GM12878 (cell line): ENCODE measurements around the gene PLCB4. TPM values are rescaled to one million over a fixed set of nuclear protein-coding genes. Genes with fewer than 3 reads are reported as not detected.
A peak's percentile ranks its signal among the peaks of the same experiment; 100 is the strongest.

ENCODE experiments used
- ATAC-seq: fragments of 200-7000 bp; cut with Tn5 transposase; 3 replicates; pipeline ENCODE4 v1.9.1; 2020; ENCODE audit warnings: mild to moderate bottlenecking, moderate library complexity
- Bru-seq: library from RNA; stranded (reverse); fragments of 400-500 nt; gene quantifications from one replicate; lab custom pipeline; 2021; lab: Mats Ljungman, UMichigan
- BruChase-seq, 2 experiments: library from RNA; stranded (reverse); fragments of 400-500 nt; gene quantifications; one replicate each; lab custom pipeline; 2021; lab: Mats Ljungman, UMichigan
- BruUV-seq: library from RNA; stranded (reverse); fragments of 400-500 nt; replicated peaks from 2 replicates; lab custom pipeline; 2021; lab: Mats Ljungman, UMichigan
- CTCF ChIA-PET: fragments of 300-600 bp; sonication (Branson Sonifier 250); formaldehyde crosslinking; extraction: SDS; loops from one replicate; lab custom pipeline; 2021; ENCODE audit warnings: inconsistent platforms; lab: Yijun Ruan, JAX
- POLR2A ChIA-PET: fragments of 350-600 bp; formaldehyde crosslinking; extraction: SDS; loops from one replicate; lab custom pipeline; 2021; ENCODE audit warnings: inconsistent platforms; lab: Charles Lee
- RAD21 ChIA-PET: fragments of 300-600 bp; sonication (Branson Sonifier 250); formaldehyde crosslinking; loops from one replicate; lab custom pipeline; 2023; ENCODE audit warnings: antibody characterized with exemption; ENCODE audit not compliant: unreplicated experiment; lab: Charles Lee
- SMC1A ChIA-PET: fragments of 300-600 bp; sonication (Branson Sonifier 250); formaldehyde crosslinking; loops from one replicate; lab custom pipeline; 2023; ENCODE audit not compliant: unreplicated experiment, uncharacterized antibody; lab: Charles Lee
- DNase-seq: peaks from one replicate; pipeline ENCODE4 v3.0.0-alpha.2; 2011; ENCODE audit warnings: low read depth, low spot score
- FAIRE-seq: peaks from 3 replicates; lab custom pipeline; 2011; peaks lifted over from hg19 to GRCh38; lab: Jason Lieb, UNC
- H2AFZ ChIP-seq: 2 replicates; pipeline ENCODE4 v1.6.0; 2011; ENCODE audit warnings: low read depth, low read length, control low read depth; ENCODE audit not compliant: control insufficient read depth
- H3K27ac ChIP-seq: 2 replicates; pipeline ENCODE4 v1.5.1; 2011; ENCODE audit warnings: control low read depth; ENCODE audit not compliant: control insufficient read depth, insufficient read depth
- H3K27me3 ChIP-seq, 2 experiments: replicated peaks in 1 of 2; 2 replicates each; pipeline versions ENCODE4 v1.6.0 to v1.6.1; 2011; ENCODE audit warnings: low read length in 1 of 2; ENCODE audit not compliant: control insufficient read depth in 2 of 2, insufficient read depth in 2 of 2
- H3K36me3 ChIP-seq, 2 experiments: 2 replicates each; pipeline ENCODE4 v1.5.1; 2011; ENCODE audit warnings: low read length in 1 of 2; ENCODE audit not compliant: control insufficient read depth in 2 of 2, insufficient read depth in 2 of 2
- H3K4me1 ChIP-seq: 2 replicates; pipeline ENCODE4 v1.6.1; 2011; ENCODE audit warnings: mild to moderate bottlenecking, low read length, moderate library complexity, mixed read lengths; ENCODE audit not compliant: control insufficient read depth, insufficient read depth
- H3K4me2 ChIP-seq: 2 replicates; pipeline ENCODE4 v1.6.0; 2011; ENCODE audit warnings: control low read depth; ENCODE audit not compliant: control insufficient read depth, insufficient read depth
- H3K4me3 ChIP-seq: fragments of 200-600 bp; sonication (generic); 2 replicates; pipeline ENCODE4 v1.5.1; 2016
- H3K79me2 ChIP-seq: 2 replicates; pipeline ENCODE4 v1.6.0; 2011; ENCODE audit warnings: low read length; ENCODE audit not compliant: control insufficient read depth, insufficient read depth
- H3K9ac ChIP-seq: 2 replicates; pipeline ENCODE4 v1.8.0; 2011; ENCODE audit warnings: low read length, control low read depth, mixed read lengths; ENCODE audit not compliant: control insufficient read depth, insufficient read depth
- H3K9me3 ChIP-seq: replicated peaks from 3 replicates; pipeline ENCODE4 v1.5.1; 2011; ENCODE audit warnings: mild to moderate bottlenecking, low read length; ENCODE audit not compliant: control insufficient read depth, insufficient read depth
- H4K20me1 ChIP-seq: 2 replicates; pipeline ENCODE4 v1.6.0; 2011; ENCODE audit not compliant: control insufficient read depth, insufficient read depth
- CHD2 ChIP-seq: IDR thresholded peaks from 2 replicates; pipeline ENCODE4 v1.6.1; 2011; ENCODE audit warnings: low read depth, low read length, improper control_type of control experiment, borderline replicate concordance
- HDAC6 ChIP-seq: fragments of 200-600 bp; sonication (generic); IDR thresholded peaks from one replicate; pipeline ENCODE4 v1.8.0; 2017; ENCODE audit warnings: antibody characterized with exemption; ENCODE audit not compliant: unreplicated experiment
- NFYB ChIP-seq: IDR thresholded peaks from 2 replicates; pipeline ENCODE4 v1.6.1; 2011; ENCODE audit warnings: low read depth, mild to moderate bottlenecking, low read length, improper control_type of control experiment, moderate library complexity; ENCODE audit not compliant: insufficient read depth
- SMAD5 ChIP-seq: IDR thresholded peaks from 2 replicates; pipeline ENCODE4 v1.6.1; 2016; ENCODE audit warnings: antibody characterized with exemption, low read depth
- TCF12 ChIP-seq: IDR thresholded peaks from 2 replicates; pipeline ENCODE4 v1.6.1; 2011; ENCODE audit warnings: low read depth, mild to moderate bottlenecking, low read length
- TCF3 ChIP-seq: IDR thresholded peaks from 2 replicates; pipeline ENCODE4 v1.6.1; 2012; ENCODE audit warnings: low read depth, mild to moderate bottlenecking, low read length, borderline replicate concordance; ENCODE audit not compliant: insufficient read depth
- WGBS: methylation state at CpG from one replicate; pipeline ENCODE4 v1.1.6; 2016; ENCODE audit warnings: low lambda C conversion rate; ENCODE audit not compliant: insufficient replicate concordance, insufficient coverage; ENCODE audit errors: missing lambda C conversion rate; 5-methylcytosine and 5-hydroxymethylcytosine counted together
- in situ Hi-C: fragments of 300-500 bp; cut with MboI; formaldehyde crosslinking; loops from 9 replicates; pipeline ENCODE4 v1.14.3; 2018; ENCODE audit warnings: mixed read lengths
- intact Hi-C: fragments of 100-400 bp; cut with micrococcal nuclease; formaldehyde crosslinking; loops from one replicate; pipeline ENCODE4 v1.14.2; 2022; ENCODE audit not compliant: unreplicated experiment
- long read RNA-seq, 2 experiments: library from polyadenylated mRNA; unstranded; transcript quantifications; one replicate each; pipeline ENCODE4 v2.0.0, GENCODE V29; 2019 to 2020
- polyA minus RNA-seq, 3 experiments: library from RNA; depleted of rRNA, polyadenylated mRNA; stranded (reverse); fragments of >200 nt; gene quantifications; 2 replicates each; pipeline ENCODE4 v1.2.3, GENCODE V29; 2011
- polyA plus RNA-seq, 11 experiments: library from polyadenylated mRNA; depleted of rRNA in 4 of 11; unstranded in 6 of 11; stranded (reverse) in 5 of 11; fragments of >200 nt; fragmentation: Nextera tagmentation in 4 of 11; fragmentation: Illumina TruSeq in 1 of 11; extraction: Ambion mirVana in 4 of 11; extraction: Trizol in 1 of 11; gene quantifications; 1 replicate in 1 of 11; 2 replicates in 10 of 11; pipeline versions ENCODE4 v1.2.1 to v1.2.3, GENCODE V29; 2011 to 2016; ENCODE audit warnings: inconsistent platforms in 2 of 11, missing spikeins in 2 of 11, low read depth in 1 of 11
- total RNA-seq, 4 experiments: library from RNA; depleted of rRNA in 3 of 4; stranded (reverse); fragments of >200 nt in 3 of 4; fragmentation: Illumina TruSeq in 1 of 4; extraction: Trizol in 1 of 4; gene quantifications; 2 replicates each; pipeline versions ENCODE4 v1.2.1 to v1.2.3, GENCODE V29; 2013 to 2021

The PLCB4 gene
- total RNA-seq (2013; cell fraction: nucleolus; rRNA removed): not detected in 2 replicates
- total RNA-seq (2014; rRNA removed): not detected in 2 replicates
- not detected in 2 replicates for total RNA-seq (2014; rRNA removed; fragmentation: Illumina TruSeq; extraction: Trizol)
- 0.05 TPM in 1 of 2 replicates, not detected in the other for total RNA-seq (2021)
- not detected for polyA plus RNA-seq (2011; ENCODE audit: low read depth)
- not detected in 2 replicates for polyA plus RNA-seq (2011; rRNA removed)
- polyA plus RNA-seq (2011; cell fraction: cytosol; rRNA removed): not detected in 2 replicates
- not detected in 2 replicates for polyA plus RNA-seq (2011; cell fraction: nucleus; rRNA removed)
- 0.03 TPM in 1 of 2 replicates, not detected in the other for polyA plus RNA-seq (2012)
- not detected in 2 replicates for polyA plus RNA-seq (2014; fragmentation: Illumina TruSeq; extraction: Trizol)
- polyA plus RNA-seq (2014; fragmentation: Nextera tagmentation; extraction: Ambion mirVana): not detected
- not detected in 2 replicates for polyA plus RNA-seq (2014; rRNA removed)
- polyA plus RNA-seq (2016; fragmentation: Nextera tagmentation; extraction: Ambion mirVana): not detected
- polyA minus RNA-seq (2011; rRNA and poly(A)+ RNA removed): not detected in 2 replicates
- not detected in 2 replicates for polyA minus RNA-seq (2011; cell fraction: cytosol; rRNA and poly(A)+ RNA removed)
- not detected in 2 replicates for polyA minus RNA-seq (2011; cell fraction: nucleus; rRNA and poly(A)+ RNA removed)
- Bru-seq, nascent RNA: percentile 5 among the genes with signal in this experiment
- BruChase-seq, experiment 1, labeled RNA remaining after a 6-hour chase: percentile 5 among the genes with signal in this experiment
- BruChase-seq, experiment 2, labeled RNA remaining after a 2-hour chase: percentile 13 among the genes with signal in this experiment
- long read RNA-seq, experiment 1: 0 reads
- long read RNA-seq, experiment 2: 0 reads

DNA sequence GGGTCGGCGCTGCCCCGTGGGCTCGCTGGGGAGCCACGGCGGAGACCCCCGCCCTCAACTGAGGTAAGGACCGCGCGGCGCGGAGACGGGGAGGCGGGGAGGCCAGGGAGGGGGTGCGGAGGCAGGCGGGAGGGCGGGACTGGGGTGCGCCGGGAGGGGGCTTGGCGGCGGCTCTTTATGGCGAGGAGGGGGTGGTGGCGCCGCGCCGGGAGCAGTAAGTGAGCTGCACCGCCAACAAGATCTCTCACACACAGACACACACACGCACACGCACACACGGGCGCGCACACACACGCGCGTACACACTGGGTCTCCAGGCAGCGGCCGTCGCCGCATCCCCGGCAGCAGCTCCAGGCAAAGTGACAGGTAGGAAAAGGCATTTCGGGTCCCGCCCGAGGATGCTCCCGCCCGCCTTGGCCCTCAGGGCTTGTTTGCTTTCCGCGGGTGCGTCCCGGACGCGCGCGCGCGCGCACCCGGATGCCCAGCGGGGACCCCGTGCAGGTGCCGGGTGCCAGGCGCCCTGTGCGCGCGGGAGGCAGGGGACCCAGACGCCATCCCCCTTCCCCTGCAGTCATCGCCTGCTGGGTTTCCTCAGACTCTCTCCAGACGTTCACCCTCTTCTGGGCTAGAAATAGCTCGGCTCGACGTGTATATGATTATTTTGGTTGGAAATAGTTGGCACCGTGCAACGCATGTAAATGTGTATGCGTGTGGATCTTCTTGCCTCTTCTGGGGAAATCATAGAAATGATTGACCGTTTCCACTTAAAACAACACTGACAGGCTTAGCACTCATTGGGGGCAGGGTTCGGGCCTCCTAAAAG is at the start of gene PLCB4:
TSS of gene PLCB4 (plus strand) at position 247 of the 823 bp plus-strand sequence. CDS start 238,728 bp downstream, outside the sequence.
- H3K79me2 ChIP-seq: no peaks in the 10 kb centered on the region
- no peak within 1 kb of the TSS for H3K4me3 ChIP-seq
- in situ Hi-C loops (no loop called here), intact Hi-C loops (no loop called here)
- no peaks in the 10 kb centered on the region for H4K20me1 ChIP-seq
- no TSS peak for BruUV-seq
- WGBS: 41% methylated on average over 48 of the region's 75 CpGs
- no peak within 1 kb of the TSS for H3K4me2 ChIP-seq
- POLR2A ChIA-PET: interaction anchor here (0.6 kb wide), 1 partner anchor 404 kb away, joined by 4 read pairs; no protein-coding TSS in a partner anchor
- H3K9me3 ChIP-seq: no peaks in the 10 kb centered on the region
- FAIRE-seq (no peak), ATAC-seq (no peak)
- no peak within 1 kb of the TSS for H3K9ac ChIP-seq
- SMC1A ChIA-PET: no interaction called here
- TF ChIP-seq NFYB: no peak
- TF ChIP-seq TCF12: no peak
- no peak for TF ChIP-seq TCF3
- no peak for TF ChIP-seq SMAD5
- TF ChIP-seq CHD2: no peak
- peak; percentile 63 for TF ChIP-seq HDAC6
- TF ChIP-seq, all 136 proteins: peak for 1
- Histone ChIP-seq H3K27ac (no peak within 1 kb of the TSS), H3K36me3 (no peaks in the 10 kb centered on the region), H2AFZ (no peak within 1 kb of the TSS), H3K4me1 (no peaks in the 10 kb centered on the region), H3K27me3 (no peaks in the 10 kb centered on the region; a peak in 2 of 4 replicates)
- ChIA-PET RAD21 (no interaction called here), CTCF (no interaction called here)
- no peak for DNase-seq
